ENCODE measurements around the gene HELZ2.

Gene HELZ2

DNA sequence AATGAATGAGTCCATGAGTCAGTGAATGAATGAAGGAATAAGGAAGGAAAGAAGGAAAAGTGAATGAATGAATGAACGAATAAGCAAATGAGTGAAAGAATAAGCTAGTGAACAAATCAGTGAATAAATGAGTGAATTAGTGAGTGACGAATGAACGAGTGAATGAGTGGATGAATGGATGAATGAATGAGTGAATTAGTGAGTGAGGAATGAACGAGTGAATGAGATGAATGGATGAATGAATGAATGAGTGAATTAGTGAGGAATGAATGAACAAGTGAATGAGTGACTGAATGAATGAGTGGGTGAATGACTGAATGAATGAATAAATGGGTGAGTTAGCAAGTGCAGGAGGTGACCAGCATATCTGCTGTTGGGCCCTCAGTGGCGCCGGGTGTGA lies 30.3 kb downstream of the HELZ2 start:
- Histone ChIP-seq H3K4me1 (ENCODE audit: insufficient read depth, low read length, poor library complexity, severe bottlenecking) (no peaks in the 10 kb centered on the region), H3F3A (ENCODE audit: low read depth) (no peaks in the 10 kb centered on the region), H3K79me2 (ENCODE audit: insufficient read depth, low read length) (no peaks in the 10 kb centered on the region), H4K20me1 (ENCODE audit: insufficient read depth, low read length, poor library complexity, severe bottlenecking) (no peaks in the 10 kb centered on the region), H3K9me3 (ENCODE audit: insufficient read depth, low read depth, low read length) (no peaks in the 10 kb centered on the region), H3K4me2 (ENCODE audit: low read depth, low read length, poor library complexity, severe bottlenecking) (no peak overlapping the region), H3K27me3 (ENCODE audit: insufficient read depth, low read length, poor library complexity, severe bottlenecking) (no peaks in the 10 kb centered on the region), H3K4me3 (ENCODE audit: low read length, poor library complexity, severe bottlenecking) (no peak overlapping the region), H3K36me3 (ENCODE audit: insufficient read depth, low read length) (no peaks in the 10 kb centered on the region), H3K9ac (ENCODE audit: low read depth, low read length, poor library complexity, severe bottlenecking) (no peak overlapping the region), H2AFZ (ENCODE audit: low read length) (no peak overlapping the region), H3K9me2 (replicated peaks; ENCODE audit: low read depth, low read length) (no peaks in the 10 kb centered on the region)
- TF ChIP-seq, protein P1, sequence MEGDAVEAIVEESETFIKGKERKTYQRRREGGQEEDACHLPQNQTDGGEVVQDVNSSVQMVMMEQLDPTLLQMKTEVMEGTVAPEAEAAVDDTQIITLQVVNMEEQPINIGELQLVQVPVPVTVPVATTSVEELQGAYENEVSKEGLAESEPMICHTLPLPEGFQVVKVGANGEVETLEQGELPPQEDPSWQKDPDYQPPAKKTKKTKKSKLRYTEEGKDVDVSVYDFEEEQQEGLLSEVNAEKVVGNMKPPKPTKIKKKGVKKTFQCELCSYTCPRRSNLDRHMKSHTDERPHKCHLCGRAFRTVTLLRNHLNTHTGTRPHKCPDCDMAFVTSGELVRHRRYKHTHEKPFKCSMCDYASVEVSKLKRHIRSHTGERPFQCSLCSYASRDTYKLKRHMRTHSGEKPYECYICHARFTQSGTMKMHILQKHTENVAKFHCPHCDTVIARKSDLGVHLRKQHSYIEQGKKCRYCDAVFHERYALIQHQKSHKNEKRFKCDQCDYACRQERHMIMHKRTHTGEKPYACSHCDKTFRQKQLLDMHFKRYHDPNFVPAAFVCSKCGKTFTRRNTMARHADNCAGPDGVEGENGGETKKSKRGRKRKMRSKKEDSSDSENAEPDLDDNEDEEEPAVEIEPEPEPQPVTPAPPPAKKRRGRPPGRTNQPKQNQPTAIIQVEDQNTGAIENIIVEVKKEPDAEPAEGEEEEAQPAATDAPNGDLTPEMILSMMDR (conservative IDR thresholded peaks at IDR 0.05; ENCODE audit: low read length): no peak
- no peak for TF ChIP-seq EZH2phosphoT487 (IDR thresholded peaks at IDR 0.05; ENCODE audit: borderline replicate concordance)

DNA sequence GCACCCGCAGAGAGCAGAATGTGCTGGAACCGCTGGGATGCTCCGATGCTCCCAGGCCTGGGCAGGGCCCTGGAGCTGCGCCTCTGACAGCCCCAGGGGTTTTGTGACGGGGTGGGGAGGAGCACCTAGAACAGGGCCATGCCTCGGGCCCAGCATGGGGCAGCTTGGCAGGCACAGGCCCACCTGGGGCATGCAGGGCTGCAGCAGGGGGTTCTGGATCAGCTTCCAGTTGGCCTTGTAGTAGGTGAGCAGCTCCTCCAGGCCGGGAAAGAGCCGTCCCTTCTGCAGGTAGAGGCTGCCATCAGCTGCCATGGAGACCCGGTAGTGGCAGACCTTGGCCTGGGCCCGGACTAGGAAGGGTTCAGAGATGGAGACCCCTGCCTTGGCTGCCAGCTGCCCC lies 30.9 kb downstream of the HELZ2 start:
- TF ChIP-seq, protein P1 (conservative IDR thresholded peaks at IDR 0.05; ENCODE audit: low read length): no peak
- no peak for TF ChIP-seq EZH2phosphoT487 (IDR thresholded peaks at IDR 0.05; ENCODE audit: borderline replicate concordance)

DNA sequence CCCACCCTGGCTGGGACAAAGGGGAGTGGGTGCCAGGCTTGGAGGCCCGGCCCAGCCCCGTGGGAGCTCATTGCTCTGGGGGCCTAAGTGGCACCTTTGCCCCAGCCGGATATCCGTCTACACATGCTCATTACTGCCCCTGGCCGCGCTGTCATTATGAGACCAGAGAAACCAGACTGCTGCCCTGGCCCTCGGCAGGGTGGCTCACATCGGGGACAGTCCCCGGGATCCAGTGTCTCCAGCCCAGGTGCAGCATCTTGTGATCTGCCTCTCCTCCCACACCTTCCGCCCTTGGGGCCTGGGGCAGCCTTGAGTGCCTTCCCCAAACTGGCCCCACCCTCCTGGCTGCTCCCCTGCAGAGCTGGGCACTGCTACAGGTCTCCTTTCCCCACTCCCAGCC lies 31.3 kb downstream of the HELZ2 start:
- Histone ChIP-seq H4K20me1 (ENCODE audit: insufficient read depth, low read length, poor library complexity, severe bottlenecking) (no peaks in the 10 kb centered on the region), H3K27me3 (ENCODE audit: insufficient read depth, low read length, poor library complexity, severe bottlenecking) (no peaks in the 10 kb centered on the region)

More for the DNA sequence above, 30.9 kb downstream of the HELZ2 start:
- Histone ChIP-seq H3K4me1 (ENCODE audit: insufficient read depth, low read length, poor library complexity, severe bottlenecking) (peaks cover 4% of the 10 kb centered on the region), H2AFZ (ENCODE audit: low read length) (no peak overlapping the region), H3K9me3 (ENCODE audit: insufficient read depth, low read depth, low read length) (no peaks in the 10 kb centered on the region), H3K4me3 (ENCODE audit: low read length, poor library complexity, severe bottlenecking) (no peak overlapping the region), H3K27me3 (ENCODE audit: insufficient read depth, low read length, poor library complexity, severe bottlenecking) (no peaks in the 10 kb centered on the region), H3F3A (ENCODE audit: low read depth) (no peaks in the 10 kb centered on the region), H3K9ac (ENCODE audit: low read depth, low read length, poor library complexity, severe bottlenecking) (no peak overlapping the region), H3K79me2 (ENCODE audit: insufficient read depth, low read length) (no peaks in the 10 kb centered on the region), H3K4me2 (ENCODE audit: low read depth, low read length, poor library complexity, severe bottlenecking) (no peak overlapping the region), H3K36me3 (ENCODE audit: insufficient read depth, low read length) (no peaks in the 10 kb centered on the region), H3K9me2 (replicated peaks; ENCODE audit: low read depth, low read length) (no peaks in the 10 kb centered on the region), H4K20me1 (ENCODE audit: insufficient read depth, low read length, poor library complexity, severe bottlenecking) (no peaks in the 10 kb centered on the region)

More for the DNA sequence above, 31.3 kb downstream of the HELZ2 start:
- Histone ChIP-seq H3K9ac (ENCODE audit: low read depth, low read length, poor library complexity, severe bottlenecking) (no peak overlapping the region), H3K79me2 (ENCODE audit: insufficient read depth, low read length) (no peaks in the 10 kb centered on the region), H3K36me3 (ENCODE audit: insufficient read depth, low read length) (no peaks in the 10 kb centered on the region), H2AFZ (ENCODE audit: low read length) (no peak overlapping the region), H3K4me1 (ENCODE audit: insufficient read depth, low read length, poor library complexity, severe bottlenecking) (peaks cover 6% of the 10 kb centered on the region), H3K4me3 (ENCODE audit: low read length, poor library complexity, severe bottlenecking) (no peak overlapping the region), H3F3A (ENCODE audit: low read depth) (no peaks in the 10 kb centered on the region), H3K4me2 (ENCODE audit: low read depth, low read length, poor library complexity, severe bottlenecking) (no peak overlapping the region), H3K9me3 (ENCODE audit: insufficient read depth, low read depth, low read length) (no peaks in the 10 kb centered on the region), H3K9me2 (replicated peaks; ENCODE audit: low read depth, low read length) (no peaks in the 10 kb centered on the region)
- TF ChIP-seq, protein P1 (conservative IDR thresholded peaks at IDR 0.05; ENCODE audit: low read length): no peak
- TF ChIP-seq EZH2phosphoT487 (IDR thresholded peaks at IDR 0.05; ENCODE audit: borderline replicate concordance): no peak

All from Loucy (cell line).